Esophagus squamous epithelium (tissue), 4 donors: ENCODE data around the gene CAPS2.

Source experiments
- CTCF ChIP-seq, 6 experiments: fragments of 450-650 bp in 4 of 6; fragments of 200-600 bp in 2 of 6; sonication (generic) in 2 of 6; IDR thresholded peaks; one replicate each; pipeline ENCODE4 v1.5.1; 2016 to 2019; ENCODE audit warnings: antibody characterized with exemption in 6 of 6, mild to moderate bottlenecking in 4 of 6, moderate library complexity in 4 of 6
- POLR2A ChIP-seq, 4 donors: fragments of 450-650 bp; IDR thresholded peaks; one replicate each; pipeline ENCODE4 v1.6.1; 2017; ENCODE audit warnings: antibody characterized with exemption in 4 of 4, mild to moderate bottlenecking in 4 of 4, moderate library complexity in 3 of 4

GRCh38 chr12:75366629-75367028, 36.5 kb upstream of the CAPS2 start:
- no peak for TF ChIP-seq CTCF (IDR thresholded peaks at IDR 0.05)
- TF ChIP-seq POLR2A (IDR thresholded peaks at IDR 0.05) = no peak
